Measurements from ENCODE around the gene TUBB2A. TPM values are rescaled to one million over a fixed set of nuclear protein-coding genes. Genes with fewer than 3 reads are reported as not detected.

TUBB2A gene
- total and polyA plus RNA-seq, 2 of the 4 experiments (the other 2 are of a cell fraction) = 164 to 264 TPM

DNA sequence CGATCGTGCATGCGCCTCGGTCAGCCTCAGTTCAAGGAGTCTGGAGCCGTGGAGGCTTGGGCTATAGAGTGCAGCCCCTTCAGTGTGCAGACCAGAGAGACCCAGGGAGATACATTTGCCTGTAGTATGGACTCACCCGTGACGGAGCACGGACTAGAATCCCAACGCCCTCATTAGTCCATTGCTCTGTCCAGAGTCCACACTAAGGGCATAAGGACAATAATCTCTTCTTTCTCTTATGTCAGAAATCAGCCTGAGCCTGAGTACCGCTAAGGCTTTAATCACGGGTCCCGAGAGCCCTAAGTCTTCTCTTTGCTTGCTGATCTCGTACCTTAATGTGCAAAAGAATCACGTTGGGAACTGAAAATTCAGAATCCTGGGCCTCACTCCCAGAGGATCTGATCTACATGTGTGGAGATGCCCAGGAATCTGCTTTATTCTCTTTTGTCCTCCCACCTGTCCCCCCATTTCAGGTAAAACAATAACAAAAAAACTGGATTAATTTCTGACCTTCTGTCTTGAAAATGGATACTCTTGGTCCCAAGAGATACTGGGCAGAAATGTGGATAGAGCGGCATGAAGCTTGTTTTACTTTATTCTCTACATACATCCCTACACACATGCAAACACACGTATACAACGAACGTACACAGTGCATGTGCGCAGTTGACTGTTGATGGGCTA lies 38.2 kb downstream of the TUBB2A start:
- H3K9me3 ChIP-seq (ENCODE audit: control insufficient read depth, insufficient read depth, low read length) = no peaks in the 10 kb centered on the region
- peak overlapping the region; percentile 97 for H2AFZ ChIP-seq (replicated peaks; ENCODE audit: low read length, poor library complexity)
- no peaks in the 10 kb centered on the region for H3K4me1 ChIP-seq (ENCODE audit: control insufficient read depth, insufficient read depth, low read length)
- peak overlapping the region; percentile 72 for H3K4me3 ChIP-seq (ENCODE audit: insufficient read depth, low read depth, low read length)
- ATAC-seq (ENCODE audit: low read depth) (peak; percentile 55), DNase-seq (peak; percentile 31)
- H3K14ac ChIP-seq (replicated peaks; ENCODE audit: low read depth, low read length) = peak overlapping the region; percentile 91
- peak overlapping the region; percentile 97 for H3K4me2 ChIP-seq (ENCODE audit: low read depth, low read length)
- H3K9ac ChIP-seq (ENCODE audit: low read depth, low read length) = peak overlapping the region; percentile 93
- dilution Hi-C loops (cut with HindIII; ENCODE audit: low sequenced_read_pairs, unreplicated experiment) = no loop called here
- peak overlapping the region; percentile 37 for H2BK5ac ChIP-seq (ENCODE audit: low read depth, low read length, poor library complexity, severe bottlenecking)
- no peak overlapping the region for H2BK20ac ChIP-seq (ENCODE audit: low read depth, low read length)
- no peak overlapping the region for H4K91ac ChIP-seq (ENCODE audit: insufficient read depth, low read depth, low read length)
- peak overlapping the region; percentile 8; the same call in 1 of the 2 replicates for H3K18ac ChIP-seq (ENCODE audit: low read depth, low read length)
- WGBS, 2 experiments (ENCODE audit: extremely low coverage in 2 of 2, insufficient read length in 1 of 2) = 0% methylated on average over 5 of the region's 19 CpGs; no CpG with 5 or more reads in 1 of the 2 experiments
- TF ChIP-seq MXI1 (IDR thresholded peaks at IDR 0.05; ENCODE audit: borderline replicate concordance, low read depth, low read length) = no peak
- no peak for TF ChIP-seq SMC3 (IDR thresholded peaks at IDR 0.05; ENCODE audit: low read depth, low read length)
- TF ChIP-seq FOS (IDR thresholded peaks at IDR 0.05; ENCODE audit: low read depth, low read length) = no peak
- no peak for TF ChIP-seq RCOR1 (IDR thresholded peaks at IDR 0.05; ENCODE audit: insufficient replicate concordance, low read length)
- no peak for TF ChIP-seq MAZ (IDR thresholded peaks at IDR 0.05; ENCODE audit: borderline replicate concordance, low read depth, low read length)
- TF ChIP-seq POLR2A (IDR thresholded peaks at IDR 0.05; ENCODE audit: low read depth, low read length) = no peak
- TF ChIP-seq BHLHE40 (IDR thresholded peaks at IDR 0.05; ENCODE audit: low read depth, low read length) = no peak
- in situ Hi-C loops (cut with MboI; ENCODE audit: low sequenced_read_pairs) = loop anchor here (25.0 kb wide), 1 partner anchor 868 kb away; no protein-coding TSS in a partner anchor
- no peak overlapping the region for H2BK120ac ChIP-seq (ENCODE audit: low read depth, low read length)
- H4K8ac ChIP-seq (ENCODE audit: low read depth in 2 of 2, low read length in 2 of 2) = peak overlapping the region; percentile 54 to 69; a peak in 3 of 4 replicates
- peak overlapping the region; percentile 66; the same call in 1 of the 2 replicates for H3K56ac ChIP-seq (ENCODE audit: extremely low read depth, insufficient read depth, low read length)
- intact Hi-C loops (cut with micrococcal nuclease) = no loop called here
- no TSS peak for BruUV-seq (replicated peaks)
- H3K27me3 ChIP-seq (ENCODE audit: control insufficient read depth, insufficient read depth, low read length) = no peaks in the 10 kb centered on the region
- peak overlapping the region; percentile 66; the same call in 1 of the 2 replicates for H2AK5ac ChIP-seq (ENCODE audit: low read depth, low read length)
- H4K5ac ChIP-seq (ENCODE audit: low read depth, low read length) = 0 out of 2 replicates have a peak overlapping the region, but pooled peaks have one; percentile 8
- peak overlapping the region; percentile 43 for H2AK9ac ChIP-seq (replicated peaks; ENCODE audit: low read depth, low read length, poor library complexity)
- H2BK15ac ChIP-seq (ENCODE audit: low read depth, low read length) = no peak overlapping the region
- no peaks in the 10 kb centered on the region; the same call in 1 of the 2 replicates for H4K20me1 ChIP-seq (ENCODE audit: insufficient read depth, low read length)
- H3K27ac ChIP-seq (ENCODE audit: insufficient read depth, low read length) = peak overlapping the region; percentile 61
- no peaks in the 10 kb centered on the region; the same call in 1 of the 2 replicates for H3K9me1 ChIP-seq (ENCODE audit: insufficient read depth, low read length)
- ChIA-PET POLR2A (ENCODE audit: unreplicated experiment) (no interaction called here), CTCF (interaction anchor here (0.6 kb wide), 2 partner anchors 39 to 151 kb away, joined by 5 to 9 read pairs; no protein-coding TSS in a partner anchor)
- H3K36me3 ChIP-seq (ENCODE audit: control insufficient read depth, insufficient read depth, low read length) = peaks cover 9% of the 10 kb centered on the region
- H3K23ac ChIP-seq (ENCODE audit: low read depth, low read length) = peak overlapping the region; percentile 81
- peaks cover 8 to 12% of the 10 kb centered on the region in 2 experiments for H3K79me1 ChIP-seq (ENCODE audit: low read depth in 1 of 2, low read length in 2 of 2)
- H3K4ac ChIP-seq (ENCODE audit: low read depth, low read length) = peak overlapping the region; percentile 68

All from IMR-90 (cell line).